Keratinocyte (primary cell): Measurements from ENCODE around the gene KCNJ15. TPM values are rescaled to one million over a fixed set of nuclear protein-coding genes. Genes with fewer than 3 reads are reported as not detected.

Source experiments
- DNase-seq: peaks from one replicate; pipeline ENCODE4 v3.0.0-alpha.2; 2011; ENCODE audit warnings: low read depth, missing footprints, low spot score
- FAIRE-seq: peaks from 2 replicates; lab custom pipeline; 2011; peaks lifted over from hg19 to GRCh38; lab: Jason Lieb, UNC
- H2AFZ ChIP-seq: 2 replicates; pipeline ENCODE4 v1.6.0; 2012; ENCODE audit warnings: low read length, control low read depth, inconsistent platforms; ENCODE audit not compliant: control insufficient read depth
- H3K27ac ChIP-seq: 2 replicates; pipeline ENCODE4 v1.5.1; 2011; ENCODE audit warnings: low read length; ENCODE audit not compliant: control insufficient read depth, insufficient read depth
- H3K27me3 ChIP-seq: 3 replicates; pipeline ENCODE4 v1.6.0; 2011; ENCODE audit warnings: low read length; ENCODE audit not compliant: control insufficient read depth, insufficient read depth; ENCODE audit errors: extremely low read depth
- H3K36me3 ChIP-seq, 2 experiments: 2 replicates in 1 of 2; 3 replicates in 1 of 2; pipeline ENCODE4 v1.5.1; 2011; ENCODE audit warnings: low read length in 2 of 2, mild to moderate bottlenecking in 1 of 2; ENCODE audit not compliant: control insufficient read depth in 2 of 2, insufficient read depth in 2 of 2; ENCODE audit errors: extremely low read depth in 1 of 2
- H3K4me1 ChIP-seq: 3 replicates; pipeline ENCODE4 v1.5.1; 2011; ENCODE audit warnings: low read length; ENCODE audit not compliant: control insufficient read depth, insufficient read depth; ENCODE audit errors: extremely low read depth
- H3K4me2 ChIP-seq: 3 replicates; pipeline ENCODE4 v1.6.0; 2011; ENCODE audit warnings: low read depth, low read length; ENCODE audit not compliant: control insufficient read depth, insufficient read depth; ENCODE audit errors: extremely low read depth
- H3K4me3 ChIP-seq, 3 experiments: fragments of 200-600 bp in 1 of 3; sonication (generic) in 1 of 3; 2 replicates in 2 of 3; 3 replicates in 1 of 3; pipeline ENCODE4 v1.5.1; 2011 to 2016; ENCODE audit warnings: low read length in 3 of 3, mild to moderate bottlenecking in 3 of 3, control low read depth in 2 of 3, inconsistent platforms in 1 of 3, low read depth in 1 of 3, mixed read lengths in 1 of 3, mixed run types in 1 of 3, moderate library complexity in 1 of 3; ENCODE audit not compliant: control insufficient read depth in 2 of 3, insufficient read depth in 2 of 3; ENCODE audit errors: extremely low read depth in 1 of 3
- H3K79me2 ChIP-seq: 2 replicates; pipeline ENCODE4 v1.6.0; 2012; ENCODE audit warnings: low read length; ENCODE audit not compliant: control insufficient read depth, insufficient read depth
- H3K9ac ChIP-seq: 3 replicates; pipeline ENCODE4 v1.6.0; 2011; ENCODE audit warnings: low read length; ENCODE audit not compliant: control insufficient read depth, insufficient read depth; ENCODE audit errors: extremely low read depth
- H3K9me1 ChIP-seq: 3 replicates; pipeline ENCODE4 v1.6.0; 2011; ENCODE audit warnings: low read length; ENCODE audit not compliant: control insufficient read depth, insufficient read depth; ENCODE audit errors: extremely low read depth
- H3K9me3 ChIP-seq: 2 replicates; pipeline ENCODE4 v1.5.1; 2012; ENCODE audit warnings: low read depth, low read length; ENCODE audit not compliant: control insufficient read depth
- H4K20me1 ChIP-seq: 3 replicates; pipeline ENCODE4 v1.6.0; 2011; ENCODE audit warnings: low read length; ENCODE audit not compliant: control insufficient read depth, insufficient read depth; ENCODE audit errors: extremely low read depth
- EZH2 ChIP-seq: IDR thresholded peaks from one replicate; pipeline ENCODE4 v1.6.1; 2012; ENCODE audit warnings: inconsistent platforms, mild to moderate bottlenecking, low read length, moderate library complexity
- dilution Hi-C: fragments of 300-500 bp; cut with MboI; formaldehyde crosslinking; loops from one replicate; pipeline ENCODE4 v1.7.0; 2020; ENCODE audit warnings: low sequenced_read_pairs; ENCODE audit not compliant: extremely low pct_ligation_motif_present
- polyA plus RNA-seq, 5 experiments: library from polyadenylated mRNA; depleted of rRNA in 3 of 5; stranded (reverse) in 3 of 5; stranded (forward) in 1 of 5; unstranded in 1 of 5; fragments of >200 nt; gene quantifications; 1 replicate in 1 of 5; 2 replicates in 3 of 5; 3 replicates in 1 of 5; pipeline versions ENCODE4 v1.2.1 to v1.2.3, GENCODE V29; 2011 to 2012; ENCODE audit warnings: missing spikeins in 2 of 5, low read depth in 1 of 5, low replicate concordance in 1 of 5
- TF ChIP-seq, protein P1 (sequence below), 3 experiments: IDR thresholded peaks in 1 of 3; conservative IDR thresholded peaks in 1 of 3; optimal IDR thresholded peaks in 1 of 3; 2 replicates in 2 of 3; 3 replicates in 1 of 3; pipeline versions ENCODE3 to v1.5.1; 2011; ENCODE audit warnings: low read length in 3 of 3, mild to moderate bottlenecking in 3 of 3, moderate library complexity in 2 of 3, control low read depth in 1 of 3, inconsistent platforms in 1 of 3; ENCODE audit not compliant: insufficient read depth in 2 of 3; ENCODE audit errors: extremely low read depth in 1 of 3

KCNJ15 gene
- polyA plus RNA-seq, 1 donor (not counting 4 experiments of a cell fraction or from before 2014, with no cell fraction given), result 76.3 TPM

GRCh38 chr21:38240129-38240528 is 16.7 kb upstream of the KCNJ15 start:
- H3K4me2 ChIP-seq, result no peak overlapping the region
- no peak for TF ChIP-seq EZH2
- TF ChIP-seq, protein P1, sequence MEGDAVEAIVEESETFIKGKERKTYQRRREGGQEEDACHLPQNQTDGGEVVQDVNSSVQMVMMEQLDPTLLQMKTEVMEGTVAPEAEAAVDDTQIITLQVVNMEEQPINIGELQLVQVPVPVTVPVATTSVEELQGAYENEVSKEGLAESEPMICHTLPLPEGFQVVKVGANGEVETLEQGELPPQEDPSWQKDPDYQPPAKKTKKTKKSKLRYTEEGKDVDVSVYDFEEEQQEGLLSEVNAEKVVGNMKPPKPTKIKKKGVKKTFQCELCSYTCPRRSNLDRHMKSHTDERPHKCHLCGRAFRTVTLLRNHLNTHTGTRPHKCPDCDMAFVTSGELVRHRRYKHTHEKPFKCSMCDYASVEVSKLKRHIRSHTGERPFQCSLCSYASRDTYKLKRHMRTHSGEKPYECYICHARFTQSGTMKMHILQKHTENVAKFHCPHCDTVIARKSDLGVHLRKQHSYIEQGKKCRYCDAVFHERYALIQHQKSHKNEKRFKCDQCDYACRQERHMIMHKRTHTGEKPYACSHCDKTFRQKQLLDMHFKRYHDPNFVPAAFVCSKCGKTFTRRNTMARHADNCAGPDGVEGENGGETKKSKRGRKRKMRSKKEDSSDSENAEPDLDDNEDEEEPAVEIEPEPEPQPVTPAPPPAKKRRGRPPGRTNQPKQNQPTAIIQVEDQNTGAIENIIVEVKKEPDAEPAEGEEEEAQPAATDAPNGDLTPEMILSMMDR (optimal IDR thresholded peaks at IDR 0.05 in 1 of 3, IDR thresholded peaks at IDR 0.05 in 1 of 3, conservative IDR thresholded peaks at IDR 0.05 in 1 of 3; ENCODE audit: extremely low read depth in 1 of 3, insufficient read depth in 2 of 3, low read length in 3 of 3), result no peak
- dilution Hi-C loops, result no loop called here

DNA sequence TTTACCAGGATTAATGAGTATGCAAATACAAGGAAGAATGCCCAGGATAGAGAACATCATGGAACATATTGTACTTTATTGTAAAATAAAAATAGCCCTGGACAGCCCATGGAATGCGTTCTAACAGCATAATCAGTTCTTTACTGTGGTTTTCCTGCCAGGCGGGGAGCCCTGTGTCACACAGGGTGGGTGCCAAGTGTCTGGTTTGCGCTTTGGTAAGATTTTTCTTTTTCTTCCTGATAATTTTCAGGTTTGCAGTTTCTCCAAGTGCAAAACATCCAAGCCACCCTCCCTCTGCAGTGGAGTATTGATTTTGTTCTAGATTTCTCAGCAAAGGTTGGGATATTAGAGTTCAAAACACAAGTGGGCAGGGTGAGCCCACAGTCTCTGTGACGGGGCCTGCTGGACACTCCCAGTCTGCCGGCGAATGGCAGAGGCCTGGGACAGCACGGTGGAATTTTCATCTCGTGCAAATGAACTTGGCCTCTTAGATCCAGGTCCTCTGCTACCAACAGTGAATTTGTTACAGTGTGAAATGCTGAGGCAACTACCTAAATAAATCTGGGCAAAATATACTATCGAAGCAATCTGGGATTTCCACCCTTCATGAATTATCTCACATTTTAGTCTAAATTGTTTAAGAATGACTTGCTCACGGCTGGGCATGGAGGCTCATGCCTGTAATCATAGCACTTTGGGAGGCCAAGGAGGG is 15.6 kb upstream of the KCNJ15 start:
- Histone ChIP-seq H3K27ac (no peak overlapping the region), H3K4me3 (no peak overlapping the region), H3K36me3 (no peaks in the 10 kb centered on the region), H3K9ac (peak overlapping the region; percentile 4), H3K4me1 (peaks cover 27% of the 10 kb centered on the region), H3K9me3 (no peaks in the 10 kb centered on the region), H4K20me1 (no peaks in the 10 kb centered on the region), H3K9me1 (no peaks in the 10 kb centered on the region), H3K27me3 (no peaks in the 10 kb centered on the region), H2AFZ (no peak overlapping the region), H3K4me2 (no peak overlapping the region), H3K79me2 (no peaks in the 10 kb centered on the region)
- no peak for DNase-seq
- no peak for FAIRE-seq
- dilution Hi-C loops, result no loop called here
- no peak for TF ChIP-seq EZH2
- TF ChIP-seq, protein P1 (optimal IDR thresholded peaks at IDR 0.05 in 1 of 3, IDR thresholded peaks at IDR 0.05 in 1 of 3, conservative IDR thresholded peaks at IDR 0.05 in 1 of 3; ENCODE audit: extremely low read depth in 1 of 3, insufficient read depth in 2 of 3, low read length in 3 of 3), result no peak

More at GRCh38 chr21:38240129-38240528, 16.7 kb upstream of the KCNJ15 start:
- FAIRE-seq, result peak; percentile 17
- Histone ChIP-seq H3K79me2 (no peaks in the 10 kb centered on the region), H3K9ac (no peak overlapping the region), H3K9me3 (no peaks in the 10 kb centered on the region), H3K27me3 (no peaks in the 10 kb centered on the region), H3K27ac (no peak overlapping the region), H4K20me1 (no peaks in the 10 kb centered on the region), H3K4me3 (no peak overlapping the region), H3K4me1 (peaks cover 30% of the 10 kb centered on the region), H3K36me3 (no peaks in the 10 kb centered on the region), H3K9me1 (no peaks in the 10 kb centered on the region), H2AFZ (no peak overlapping the region)
- no peak for DNase-seq
